Thyroid gland (tissue), 4 donors: Measurements from ENCODE around the gene SUSD3.

Experiments
- POLR2A ChIP-seq, 2 donors: fragments of 450-650 bp; IDR thresholded peaks; one replicate each; pipeline ENCODE4 v1.6.1; 2017; ENCODE audit warnings: antibody characterized with exemption in 2 of 2, mild to moderate bottlenecking in 2 of 2, moderate library complexity in 1 of 2
- TF ChIP-seq, protein P1 (sequence below), 6 experiments: fragments of 200-600 bp in 3 of 6; fragments of 450-650 bp in 3 of 6; sonication (generic) in 3 of 6; IDR thresholded peaks; one replicate each; pipeline ENCODE4 v1.5.1; 2016 to 2019; ENCODE audit warnings: antibody characterized with exemption in 6 of 6, mild to moderate bottlenecking in 2 of 6, inconsistent platforms in 1 of 6, moderate library complexity in 1 of 6

DNA sequence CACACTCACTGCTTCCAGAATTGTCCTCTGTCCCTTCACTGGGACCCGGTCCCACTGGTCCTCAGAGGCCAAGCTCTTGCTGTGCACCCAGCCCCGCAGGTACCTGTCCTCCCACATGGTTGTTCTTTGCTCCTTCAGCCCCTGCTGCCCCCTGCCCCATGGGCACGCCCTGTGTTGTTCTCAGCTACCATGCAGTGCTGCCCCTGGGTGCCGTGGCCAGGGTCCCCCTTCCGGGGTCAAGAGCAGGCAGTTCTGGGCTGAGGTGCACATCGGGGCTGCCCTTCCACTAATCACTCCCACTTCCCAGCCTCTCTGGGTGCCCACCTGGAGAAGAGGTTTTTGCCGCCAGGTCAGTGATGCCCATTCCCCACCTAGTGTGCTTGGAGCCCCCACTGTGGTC lies 31.9 kb upstream of the SUSD3 start:
- TF ChIP-seq, protein P1, sequence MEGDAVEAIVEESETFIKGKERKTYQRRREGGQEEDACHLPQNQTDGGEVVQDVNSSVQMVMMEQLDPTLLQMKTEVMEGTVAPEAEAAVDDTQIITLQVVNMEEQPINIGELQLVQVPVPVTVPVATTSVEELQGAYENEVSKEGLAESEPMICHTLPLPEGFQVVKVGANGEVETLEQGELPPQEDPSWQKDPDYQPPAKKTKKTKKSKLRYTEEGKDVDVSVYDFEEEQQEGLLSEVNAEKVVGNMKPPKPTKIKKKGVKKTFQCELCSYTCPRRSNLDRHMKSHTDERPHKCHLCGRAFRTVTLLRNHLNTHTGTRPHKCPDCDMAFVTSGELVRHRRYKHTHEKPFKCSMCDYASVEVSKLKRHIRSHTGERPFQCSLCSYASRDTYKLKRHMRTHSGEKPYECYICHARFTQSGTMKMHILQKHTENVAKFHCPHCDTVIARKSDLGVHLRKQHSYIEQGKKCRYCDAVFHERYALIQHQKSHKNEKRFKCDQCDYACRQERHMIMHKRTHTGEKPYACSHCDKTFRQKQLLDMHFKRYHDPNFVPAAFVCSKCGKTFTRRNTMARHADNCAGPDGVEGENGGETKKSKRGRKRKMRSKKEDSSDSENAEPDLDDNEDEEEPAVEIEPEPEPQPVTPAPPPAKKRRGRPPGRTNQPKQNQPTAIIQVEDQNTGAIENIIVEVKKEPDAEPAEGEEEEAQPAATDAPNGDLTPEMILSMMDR (IDR thresholded peaks at IDR 0.05) = no peak
- TF ChIP-seq POLR2A (IDR thresholded peaks at IDR 0.05) = no peak
